GM18858 (cell line): Measurements from ENCODE around the gene RPS2.
A peak's percentile ranks its signal among the peaks of the same experiment; 100 is the strongest.
"Not testable (repeated sequence)": the region's sequence is repeated elsewhere in the genome, so short reads cannot be mapped to it uniquely, and the experiment has no call there.

Experiments used
- ATAC-seq: cut with Tn5 transposase; IDR thresholded peaks from one replicate; pipeline ENCODE4 v1.9.1; 2021; ENCODE audit not compliant: unreplicated experiment

RPS2 gene

GRCh38 chr16:1942810-1943726 lies 21.6 kb downstream of the RPS2 start, which contains the start of gene MSRB1:
Gene MSRB1 (minus strand): TSS chr16:1943199. CDS start chr16:1943156, 43 bp downstream.
- ATAC-seq = peak; percentile 71

DNA sequence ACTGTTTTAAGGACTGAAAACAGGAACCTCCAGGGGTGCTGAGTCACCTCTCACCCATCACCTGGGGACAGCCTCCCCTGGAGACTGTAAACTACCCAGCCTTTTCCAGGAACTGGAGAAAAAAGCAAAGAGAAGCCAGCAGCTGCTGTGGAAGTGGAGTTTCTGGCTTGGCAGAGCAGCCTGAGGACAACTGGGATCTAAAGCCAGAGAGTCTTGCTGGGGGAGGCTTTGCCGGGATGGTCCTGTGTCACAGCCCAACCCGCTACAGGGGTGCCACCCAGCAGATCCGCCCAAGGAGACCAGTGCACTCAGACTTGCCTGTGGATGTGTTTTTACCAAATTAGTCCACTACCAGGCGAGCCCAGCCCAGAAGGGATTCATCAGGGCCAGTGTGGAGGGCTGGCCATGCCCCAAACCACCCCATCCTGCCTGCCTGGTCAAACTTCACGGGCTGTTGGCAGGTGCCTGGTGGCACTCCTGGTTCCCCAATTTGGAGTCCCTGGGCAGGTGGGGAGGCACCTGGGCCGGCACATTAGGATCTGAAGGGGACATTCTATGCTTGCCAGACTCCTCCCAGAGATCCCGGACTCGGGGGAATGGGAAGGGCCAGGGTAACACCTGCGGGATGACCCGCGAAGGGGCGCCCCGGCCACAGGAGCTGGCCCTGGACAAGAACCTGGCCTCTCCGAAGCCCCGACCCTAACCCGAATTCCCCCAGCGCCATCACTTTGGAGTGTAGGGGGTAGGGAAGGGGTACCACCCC lies 22.4 kb downstream of the RPS2 start:
- no peak for ATAC-seq

GRCh38 chr16:1941162-1942046 lies 23.2 kb downstream of the RPS2 start:
- no peak for ATAC-seq

DNA sequence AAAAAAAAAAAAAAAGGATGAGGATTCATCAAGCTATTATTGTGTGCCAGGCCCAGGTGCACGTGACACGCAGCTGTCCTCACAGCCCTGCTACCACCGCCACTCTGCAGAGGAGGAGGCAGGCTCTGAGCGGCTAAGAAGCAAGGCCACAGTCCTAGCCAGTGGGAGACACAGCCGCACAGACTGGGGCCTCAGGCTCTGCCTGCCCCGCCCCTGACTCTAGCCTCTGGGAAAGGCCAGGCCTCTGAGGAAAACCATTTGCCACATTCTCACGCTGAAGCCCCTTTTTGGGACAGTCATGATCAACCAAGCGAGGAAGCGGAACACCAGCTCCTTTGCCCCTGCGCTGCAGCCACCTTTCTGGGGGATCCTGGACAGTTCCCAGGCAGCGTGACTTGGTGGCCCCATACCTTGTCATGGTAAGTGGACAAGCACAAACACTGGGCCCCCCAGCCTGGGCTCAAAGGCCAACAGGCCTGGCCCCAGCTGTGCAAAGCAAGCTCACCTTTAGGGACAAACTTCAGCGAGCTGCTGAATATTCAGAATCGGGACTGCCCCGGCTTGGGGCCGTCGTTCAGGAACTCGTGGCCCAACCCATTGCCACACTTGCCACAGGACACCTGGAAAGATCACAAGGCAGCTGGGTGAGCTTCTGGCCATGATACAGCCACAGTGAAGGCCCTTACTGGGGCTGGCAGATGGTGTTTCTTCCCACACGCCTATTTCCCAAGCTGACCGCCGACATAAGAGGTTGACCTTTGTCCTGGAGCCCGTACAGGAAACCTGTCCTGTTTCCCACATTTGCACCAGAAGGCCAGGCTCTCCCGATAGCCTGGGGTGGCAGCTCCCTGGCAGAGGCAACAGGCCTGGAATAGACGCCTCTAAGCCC lies 24.1 kb downstream of the RPS2 start:
- ATAC-seq = no peak

DNA sequence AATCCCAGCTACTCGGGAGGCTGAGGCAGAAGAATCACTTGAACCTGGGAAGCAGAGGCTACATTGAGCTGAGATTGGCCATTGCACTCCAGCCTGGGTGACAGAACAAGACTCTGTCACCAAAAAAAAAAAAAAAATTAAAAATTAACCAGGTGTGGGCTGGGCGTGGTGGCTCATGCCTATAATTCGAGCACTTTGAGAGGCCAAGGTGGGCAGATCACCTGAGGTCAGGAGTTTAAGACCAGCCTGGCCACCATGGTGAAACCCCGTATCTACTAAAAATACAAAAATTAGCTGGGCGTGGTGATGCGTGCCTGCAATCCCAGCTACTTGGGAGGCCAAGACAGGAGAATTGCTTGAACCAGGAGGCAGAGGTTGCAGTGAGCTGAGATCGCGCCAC lies 24.8 kb downstream of the RPS2 start:
- not testable (repeated sequence) for ATAC-seq

GRCh38 chr16:1938910-1939309 lies 25.7 kb downstream of the RPS2 start:
- ATAC-seq = no peak

DNA sequence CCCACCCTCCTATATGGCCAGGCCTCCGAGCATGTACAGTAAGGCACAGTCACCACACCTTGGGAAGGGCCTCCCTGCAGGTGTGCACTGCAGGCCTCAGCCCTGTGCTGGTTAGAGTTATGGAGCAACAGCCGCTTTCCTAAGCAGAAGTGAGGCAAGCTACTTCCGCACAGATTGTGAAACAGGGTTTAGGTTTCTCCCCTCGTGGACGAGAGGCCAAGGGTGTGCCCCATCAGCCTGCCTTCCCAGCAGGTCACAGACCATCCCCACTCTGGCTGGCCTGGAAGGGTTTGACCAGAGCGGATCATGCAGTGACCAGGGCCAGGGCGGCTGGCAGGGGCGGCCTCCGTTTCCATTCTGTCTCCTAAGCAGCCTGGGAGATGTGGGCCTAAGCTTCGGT lies 26.3 kb downstream of the RPS2 start:
- no peak for ATAC-seq

- no peak for ATAC-seq
Observed at GRCh38 chr16:1936945-1937479, 27.6 kb downstream of the RPS2 start.

DNA sequence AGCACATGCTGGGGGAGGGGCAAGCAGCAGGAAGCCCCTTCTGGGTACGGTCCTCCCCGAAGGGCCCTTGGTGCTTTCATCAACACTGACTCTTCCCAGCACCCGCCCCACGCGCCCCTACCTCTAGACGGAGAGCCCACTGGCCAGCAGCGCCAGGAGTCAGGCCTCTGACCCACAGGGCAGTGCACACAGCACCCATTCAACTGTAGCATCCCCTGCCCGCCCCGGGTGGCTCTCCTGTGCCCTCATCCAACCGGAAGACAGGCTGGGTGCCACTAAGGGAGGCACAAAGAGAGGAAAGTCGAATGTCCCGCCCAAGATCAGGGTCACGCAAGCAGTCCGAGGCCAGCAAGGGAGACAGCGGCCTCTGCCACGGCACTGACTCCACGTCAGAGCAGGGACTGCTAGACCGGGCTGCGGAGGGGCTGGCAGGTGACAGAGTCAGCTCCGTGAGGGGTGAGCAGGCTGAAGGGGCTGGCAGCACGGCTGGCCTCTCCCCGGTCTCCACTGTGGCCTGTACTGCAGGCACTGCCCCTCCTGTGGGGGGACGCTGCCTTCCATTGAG lies 31.4 kb downstream of the RPS2 start:
- no peak for ATAC-seq

GRCh38 chr16:1932050-1933028 lies 32.3 kb downstream of the RPS2 start:
- no peak for ATAC-seq

GRCh38 chr16:1930338-1930720 lies 34.3 kb downstream of the RPS2 start:
- no peak for ATAC-seq

- peak; percentile 66 for ATAC-seq
Observed at GRCh38 chr16:1929578-1930337, 34.9 kb downstream of the RPS2 start.

DNA sequence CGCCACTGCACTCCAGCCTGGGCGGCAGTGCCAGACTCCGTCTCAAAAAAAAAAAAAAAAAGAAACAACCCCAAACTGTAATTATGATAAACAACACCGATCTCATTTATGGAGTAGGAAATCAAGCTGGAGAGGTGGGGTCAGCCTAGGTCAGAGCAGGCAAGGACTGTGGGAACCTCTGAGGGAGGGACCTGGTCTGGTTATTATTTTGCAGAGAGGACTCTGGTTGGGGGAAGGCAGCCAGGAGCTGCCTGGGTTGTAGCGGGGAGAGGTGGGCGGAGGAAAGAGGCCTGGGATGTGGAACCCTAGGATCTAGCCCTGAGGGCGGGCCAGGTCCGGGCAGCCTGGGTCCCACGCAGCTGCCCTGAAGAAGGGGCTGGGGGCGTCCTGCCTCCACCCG lies 35.5 kb downstream of the RPS2 start:
- peak; percentile 10 for ATAC-seq

GRCh38 chr16:1926271-1926670 lies 38.4 kb downstream of the RPS2 start:
- ATAC-seq = no peak

DNA sequence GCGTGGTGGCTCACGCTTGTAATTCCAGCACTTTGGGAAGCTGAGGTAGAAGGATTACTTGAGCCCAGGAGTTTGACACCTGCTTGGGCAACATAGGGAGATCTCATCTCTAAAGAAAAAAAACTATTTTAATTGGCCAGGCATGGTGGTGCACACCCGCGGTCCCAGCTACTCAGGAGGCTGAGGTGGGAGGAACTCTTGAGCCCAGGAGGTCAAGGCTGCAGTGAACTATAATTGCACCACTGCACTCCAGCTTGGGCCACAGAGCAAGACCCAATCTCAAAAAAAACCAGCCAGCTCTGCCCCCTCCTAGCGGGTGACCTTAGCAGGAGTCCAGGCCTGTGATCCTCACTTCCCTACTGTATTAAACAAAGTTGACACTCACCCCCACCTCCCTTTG lies 40.5 kb downstream of the RPS2 start:
- no peak for ATAC-seq

- ATAC-seq = no peak
Observed at GRCh38 chr16:1923299-1924034, 41.2 kb downstream of the RPS2 start.

DNA sequence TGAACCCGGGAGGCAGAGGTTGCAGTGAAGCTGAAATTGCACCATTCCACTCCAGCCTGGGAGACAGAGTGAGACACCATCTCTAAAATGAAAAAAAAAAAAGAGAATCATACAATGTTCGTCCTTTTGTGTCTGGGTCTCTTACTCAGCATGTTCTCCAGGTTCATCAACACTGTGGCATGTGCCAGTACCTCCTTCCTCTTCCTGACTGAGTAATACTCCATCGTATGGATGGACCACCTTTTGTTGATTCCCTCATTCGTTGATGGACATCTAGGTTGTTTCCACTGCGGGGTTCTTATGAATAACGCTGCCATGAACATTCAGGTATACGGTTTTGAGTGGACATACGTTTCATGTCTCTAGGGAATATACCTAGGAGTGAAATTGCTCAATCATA lies 42.3 kb downstream of the RPS2 start:
- no peak for ATAC-seq
